Inferior parietal cortex (tissue), 1 donor: ENCODE data around the gene DIP2C.
"Not testable (repeated sequence)": the region's sequence is repeated elsewhere in the genome, so short reads cannot be mapped to it uniquely, and the experiment has no call there.

ENCODE experiments used
- DNase-seq: peaks from one replicate; pipeline ENCODE4 v3.0.0-alpha.2; 2016; ENCODE audit errors: extremely low spot score

DIP2C gene

GRCh38 chr10:641149-642010 is 48.1 kb downstream of the DIP2C start:
- DNase-seq = no peak

DNA sequence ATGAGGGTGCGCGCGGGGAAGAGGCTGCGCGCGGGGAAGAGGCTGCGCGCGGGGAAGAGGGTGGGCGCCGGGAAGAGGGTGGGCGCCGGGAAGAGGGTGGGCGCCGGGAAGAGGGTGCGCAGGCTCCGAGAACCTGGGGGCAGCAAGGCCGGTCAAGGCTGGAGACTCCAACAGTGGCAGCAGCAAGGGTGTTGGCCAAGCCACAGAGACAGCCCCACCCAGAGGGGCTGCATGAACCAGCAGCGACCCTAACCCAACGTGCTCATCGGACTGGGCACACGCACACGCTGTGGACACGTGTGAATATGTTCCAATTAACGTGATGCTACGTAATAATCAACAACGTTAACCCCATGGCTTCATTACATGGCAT is 48.8 kb downstream of the DIP2C start:
- no peak for DNase-seq

DNA sequence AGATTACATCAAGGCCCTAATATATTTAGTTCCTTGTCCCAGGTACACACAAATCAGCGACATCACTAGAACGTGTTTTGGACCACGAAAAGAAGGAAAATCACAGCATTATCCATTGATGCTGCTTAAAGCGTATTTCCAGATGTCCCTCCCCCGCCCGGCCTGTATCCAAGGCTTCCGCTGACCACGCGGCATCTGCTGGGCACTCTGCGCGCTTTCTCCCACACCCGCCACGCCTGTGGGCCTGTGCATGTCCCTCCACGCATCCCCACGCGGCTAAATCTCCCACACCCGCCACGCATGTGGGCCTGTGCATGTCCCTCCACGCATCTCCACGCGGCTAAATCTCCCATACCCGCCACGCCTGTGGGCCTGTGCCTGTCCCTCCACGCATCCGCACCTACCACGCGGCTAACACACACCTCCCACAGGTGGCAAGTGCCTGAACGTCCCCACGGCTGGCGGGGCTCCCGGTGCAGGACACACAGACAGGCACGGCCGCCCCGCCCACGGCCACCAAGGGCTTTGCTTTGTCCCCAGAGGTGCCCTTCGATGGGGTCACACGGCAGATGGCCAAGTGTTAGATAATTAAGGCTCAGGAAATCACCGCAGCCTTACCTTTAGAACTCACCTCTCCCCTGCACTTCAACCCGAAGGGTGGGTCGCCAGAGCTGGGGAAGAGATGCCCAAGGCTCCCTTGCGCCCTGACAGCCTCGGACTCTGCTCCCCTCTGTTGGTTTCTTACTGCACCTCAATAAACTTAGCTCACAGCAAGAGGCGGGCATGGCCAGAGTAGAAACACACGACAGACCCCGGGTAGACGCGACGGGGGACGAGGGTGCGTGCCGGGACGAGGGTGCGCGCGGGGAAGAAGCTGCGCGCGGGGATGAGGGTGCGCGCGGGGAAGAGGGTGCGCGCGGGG is 49.5 kb downstream of the DIP2C start:
- no peak for DNase-seq

GRCh38 chr10:639001-639750 is 50.3 kb downstream of the DIP2C start:
- DNase-seq = no peak

GRCh38 chr10:637771-638195 is 51.7 kb downstream of the DIP2C start:
- no peak for DNase-seq

- DNase-seq = no peak
Measured at GRCh38 chr10:637221-637620, 52.2 kb downstream of the DIP2C start.

DNA sequence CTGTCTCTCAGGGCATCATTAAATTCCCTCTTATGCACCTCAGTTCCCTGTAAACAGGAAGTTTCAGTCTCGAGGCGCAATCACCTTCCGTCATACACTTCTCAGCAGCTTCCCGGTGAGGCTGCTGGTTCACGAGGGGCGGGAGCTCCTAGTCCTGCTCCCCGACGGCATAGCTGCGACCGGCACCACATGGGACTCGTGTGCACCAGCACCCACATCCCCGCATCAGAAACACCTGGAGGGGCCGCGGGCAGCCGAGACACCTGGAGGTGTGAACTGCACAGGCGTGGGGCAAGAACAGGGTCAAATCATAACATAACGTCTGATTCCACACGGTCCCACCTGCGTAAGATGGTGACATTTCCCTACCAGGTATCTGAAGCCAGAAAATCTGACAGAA is 52.7 kb downstream of the DIP2C start:
- no peak for DNase-seq

GRCh38 chr10:636016-636730 is 53.3 kb downstream of the DIP2C start:
- no peak for DNase-seq

DNA sequence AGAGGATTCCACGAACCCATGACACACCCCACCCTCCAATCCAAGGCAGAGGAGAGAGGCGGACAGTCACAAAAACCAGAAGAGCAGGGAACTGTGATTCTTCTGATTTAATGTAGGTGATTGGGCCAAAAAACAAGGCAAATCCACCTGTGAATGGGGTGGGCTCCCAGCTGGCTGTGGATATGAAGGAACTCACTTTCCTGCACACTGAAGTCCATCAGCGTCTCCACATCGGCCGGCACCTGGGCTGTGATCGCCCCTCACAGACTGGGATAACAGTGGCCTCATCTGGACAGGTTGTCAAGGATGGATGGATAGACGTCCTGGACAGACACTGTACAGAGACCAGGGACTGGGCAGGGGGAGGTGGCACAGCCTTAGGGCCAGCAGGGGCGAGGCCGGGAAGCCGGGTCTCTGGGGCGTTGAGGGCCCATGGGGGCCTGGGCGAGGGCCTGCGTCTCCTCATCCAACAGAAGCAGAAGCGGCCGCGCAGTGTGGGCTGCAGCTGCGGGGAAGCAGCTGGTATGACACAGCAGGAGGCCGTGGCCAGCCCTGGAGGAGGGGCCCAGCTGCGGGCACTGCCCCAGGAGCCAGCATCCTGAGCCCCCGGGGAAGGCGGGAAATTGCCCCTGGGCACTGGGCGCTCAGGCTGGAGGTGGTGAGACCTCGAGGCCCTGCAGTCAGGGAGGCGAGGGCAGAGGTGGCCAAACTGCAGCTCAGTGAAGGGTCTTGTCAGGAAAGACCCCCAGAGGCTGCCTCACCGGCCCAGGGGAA is 54.2 kb downstream of the DIP2C start:
- no peak for DNase-seq

- no peak for DNase-seq
Measured at GRCh38 chr10:634256-634655, 55.2 kb downstream of the DIP2C start.

DNA sequence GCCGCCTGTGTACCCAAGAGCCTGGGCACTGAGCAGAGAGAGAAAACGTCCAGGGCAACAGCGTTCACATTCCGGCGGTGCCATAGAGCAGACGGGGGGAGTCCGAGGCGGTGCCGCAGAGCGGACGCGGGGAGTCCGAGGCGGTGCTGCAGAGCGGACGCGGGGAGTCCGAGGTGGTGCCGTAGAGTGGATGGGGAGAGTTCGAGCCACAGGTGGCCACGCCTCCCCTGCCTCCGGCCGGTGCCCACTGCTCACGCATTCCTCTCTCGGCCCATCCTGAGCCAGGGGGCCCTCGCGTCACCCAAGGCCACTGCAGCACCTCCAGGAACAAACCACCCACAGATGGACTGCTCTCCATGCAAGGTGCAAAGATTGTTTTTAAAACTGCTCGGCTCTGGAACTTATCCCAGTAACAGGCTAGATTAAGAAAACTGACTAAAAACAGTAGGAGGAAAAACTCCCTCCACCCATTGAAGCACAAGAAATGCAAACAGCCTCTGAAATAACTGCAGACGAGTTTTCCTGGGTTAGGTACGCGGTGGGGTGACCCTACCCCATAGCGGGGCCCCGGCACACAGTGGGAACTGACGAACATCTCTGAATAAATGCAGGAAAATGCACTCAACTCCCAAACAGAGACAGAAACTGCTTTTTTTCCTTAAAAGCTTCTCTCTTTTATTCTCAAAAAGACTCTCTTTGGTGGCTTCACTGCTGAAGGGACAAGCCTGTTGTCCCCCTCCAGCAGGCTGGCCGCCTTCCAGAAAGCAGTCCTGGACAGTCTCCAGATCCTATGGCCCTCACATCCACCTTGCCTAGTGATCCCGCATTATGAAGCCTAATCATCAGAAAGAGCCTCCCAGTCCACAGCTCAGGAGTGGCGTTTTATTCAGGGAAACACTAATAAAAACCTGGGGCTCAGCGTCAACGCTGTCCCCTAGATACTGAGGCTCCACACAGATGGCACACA is 55.9 kb downstream of the DIP2C start:
- DNase-seq = no peak

DNA sequence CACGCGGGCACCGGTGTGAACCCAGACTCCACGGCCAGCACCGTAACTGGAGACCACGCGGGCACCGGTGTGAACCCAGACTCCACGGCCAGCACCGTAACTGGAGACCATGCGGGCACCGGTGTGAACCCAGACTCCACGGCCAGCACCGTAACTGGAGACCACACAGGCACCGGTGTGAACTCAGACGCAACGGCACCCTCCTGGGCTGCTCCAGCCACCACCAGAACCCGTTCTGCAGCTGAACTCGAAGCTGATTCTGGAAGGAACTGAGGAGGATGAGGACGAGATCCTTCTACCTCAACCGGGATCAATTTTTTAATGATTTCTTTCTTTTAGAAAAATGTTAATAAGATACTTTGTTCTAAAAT is 56.7 kb downstream of the DIP2C start:
- DNase-seq = not testable (repeated sequence)

DNA sequence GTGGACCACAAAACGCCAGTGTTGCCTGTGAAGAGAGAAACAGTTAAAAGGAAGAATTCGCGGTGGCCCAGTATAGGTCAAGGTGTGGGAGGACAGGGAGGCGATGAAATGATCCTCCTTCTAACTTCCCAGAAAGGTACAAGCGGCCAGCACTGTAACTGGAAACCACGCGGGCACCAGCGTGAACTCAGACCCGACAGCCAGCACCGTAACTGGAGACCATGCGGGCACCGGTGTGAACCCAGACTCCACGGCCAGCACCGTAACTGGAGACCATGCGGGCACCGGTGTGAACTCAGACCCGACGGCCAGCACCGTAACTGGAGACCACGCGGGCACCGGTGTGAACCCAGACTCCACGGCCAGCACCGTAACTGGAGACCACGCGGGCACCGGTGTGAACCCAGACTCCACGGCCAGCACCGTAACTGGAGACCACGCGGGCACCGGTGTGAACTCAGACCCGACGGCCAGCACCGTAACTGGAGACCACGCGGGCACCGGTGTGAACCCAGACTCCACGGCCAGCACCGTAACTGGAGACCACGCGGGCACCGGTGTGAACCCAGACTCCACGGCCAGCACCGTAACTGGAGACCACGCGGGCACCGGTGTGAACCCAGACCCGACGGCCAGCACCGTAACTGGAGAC is 57.2 kb downstream of the DIP2C start:
- not testable (repeated sequence) for DNase-seq

GRCh38 chr10:631266-631665 is 58.2 kb downstream of the DIP2C start:
- no peak for DNase-seq

GRCh38 chr10:630581-631073 is 58.8 kb downstream of the DIP2C start:
- no peak for DNase-seq

GRCh38 chr10:629186-629998 is 60.1 kb downstream of the DIP2C start:
- DNase-seq = no peak

DNA sequence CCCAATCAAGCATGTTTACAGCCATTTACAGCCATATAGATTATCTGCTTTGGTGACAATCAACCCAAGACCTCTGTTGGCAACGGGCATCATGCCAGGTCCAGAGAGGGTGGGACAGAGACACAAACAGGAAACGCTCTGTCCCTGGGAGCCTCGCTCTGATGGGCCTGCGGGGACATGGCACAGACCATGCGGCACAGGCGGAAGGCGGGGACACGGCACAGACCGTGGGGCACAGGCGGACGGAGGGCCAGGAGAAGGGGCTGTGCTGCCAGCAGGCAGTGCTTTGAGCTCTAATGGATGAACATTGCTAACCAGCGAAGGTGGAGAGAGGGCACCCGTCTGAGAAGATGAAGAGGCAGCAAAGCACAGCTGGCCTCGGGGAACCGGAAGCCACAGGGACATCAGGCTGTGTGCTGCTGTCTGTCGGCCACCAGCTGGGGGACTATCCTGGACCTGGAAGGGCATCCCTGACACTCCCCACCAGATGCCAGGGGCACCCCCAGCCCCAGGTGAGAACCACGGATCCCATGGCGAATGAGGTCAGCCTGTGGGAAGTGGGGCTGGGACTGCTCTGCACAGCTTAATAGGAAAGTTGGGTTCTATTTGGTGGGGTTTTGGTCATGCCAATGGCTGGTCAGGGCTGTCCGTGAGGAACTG is 61.0 kb downstream of the DIP2C start:
- DNase-seq = peak; percentile 68
